Loucy (cell line): Measurements from ENCODE around the gene FGF14.

ENCODE experiments used
- CTCF ChIP-seq: fragments of 200-600 bp; sonication (generic); conservative IDR thresholded peaks from 2 replicates; pipeline ENCODE4 v1.5.1; 2014; ENCODE audit warnings: mild to moderate bottlenecking, antibody characterized with exemption, low read length
- EZH2phosphoT487 ChIP-seq: fragments of 200-600 bp; IDR thresholded peaks from 2 replicates; pipeline ENCODE4 v1.6.1; 2018; ENCODE audit warnings: antibody characterized with exemption, mild to moderate bottlenecking, moderate library complexity, borderline replicate concordance

DNA sequence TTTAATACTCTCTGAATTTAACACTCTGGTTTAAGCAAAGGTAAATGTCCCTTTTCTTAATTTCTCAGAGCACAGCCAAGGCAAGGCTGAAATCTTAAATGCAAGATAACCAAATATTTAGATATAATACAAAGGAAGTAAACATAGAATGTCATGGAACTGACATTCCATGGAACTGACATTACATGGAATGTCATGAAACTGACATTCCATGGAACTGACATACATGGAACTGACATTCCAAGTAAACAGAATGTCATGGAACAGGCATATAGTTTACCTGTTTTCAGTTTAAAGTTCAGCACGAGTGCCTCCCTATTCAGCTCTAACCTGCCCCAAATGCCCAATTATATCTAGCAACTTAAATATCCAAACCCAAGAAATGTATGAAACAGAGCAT is 21.8 kb downstream of the FGF14 start:
- no peak for TF ChIP-seq CTCF
- TF ChIP-seq EZH2phosphoT487 = no peak
